Neural progenitor cell (in vitro differentiated cells): Measurements from ENCODE around the gene TNIK. TPM values are rescaled to one million over a fixed set of nuclear protein-coding genes. Genes with fewer than 3 reads are reported as not detected.

Source experiments
- DNase-seq: peaks from one replicate; pipeline ENCODE4 v3.0.0-alpha.2; 2016; ENCODE audit warnings: low spot score
- H2AFZ ChIP-seq: fragments of 200-600 bp; sonication (generic); replicated peaks from 2 replicates; pipeline ENCODE4 v1.6.1; 2016; ENCODE audit warnings: antibody characterized with exemption
- H3F3A ChIP-seq: fragments of 200-600 bp; sonication (generic); 2 replicates; pipeline ENCODE4 v1.6.1; 2016; ENCODE audit warnings: antibody characterized with exemption, low read depth
- H3K27ac ChIP-seq: fragments of 200-600 bp; sonication (generic); 2 replicates; pipeline ENCODE4 v1.5.1; 2016; ENCODE audit warnings: mild to moderate bottlenecking
- H3K27me3 ChIP-seq: fragments of 200-600 bp; sonication (generic); 2 replicates; pipeline ENCODE4 v1.6.1; 2016; ENCODE audit warnings: mild to moderate bottlenecking, moderate library complexity
- H3K36me3 ChIP-seq: fragments of 200-600 bp; sonication (generic); 2 replicates; pipeline ENCODE4 v1.5.1; 2016
- H3K4me1 ChIP-seq: fragments of 200-600 bp; sonication (generic); 2 replicates; pipeline ENCODE4 v1.6.1; 2016; ENCODE audit warnings: mixed run types
- H3K4me2 ChIP-seq: fragments of 200-600 bp; sonication (generic); 2 replicates; pipeline ENCODE4 v1.6.1; 2016
- H3K4me3 ChIP-seq: fragments of 200-600 bp; sonication (generic); 2 replicates; pipeline ENCODE4 v1.5.1; 2016
- H3K79me2 ChIP-seq: fragments of 200-600 bp; sonication (generic); 2 replicates; pipeline ENCODE4 v1.6.1; 2016; ENCODE audit warnings: low read depth
- H3K9ac ChIP-seq: fragments of 200-600 bp; sonication (generic); 2 replicates; pipeline ENCODE4 v1.6.1; 2016
- H3K9me3 ChIP-seq: fragments of 200-600 bp; sonication (generic); 2 replicates; pipeline ENCODE4 v1.5.1; 2016; ENCODE audit warnings: low read depth
- H4K20me1 ChIP-seq: fragments of 200-600 bp; sonication (generic); 2 replicates; pipeline ENCODE4 v1.6.1; 2016; ENCODE audit warnings: low read depth
- H3K27ac Mint-ChIP-seq: 3 replicates; pipeline ENCODE4 v1.8.0; 2021; ENCODE audit warnings: mixed read lengths
- H3K27me3 Mint-ChIP-seq: 2 replicates; pipeline ENCODE4 v1.8.0; 2022; ENCODE audit warnings: low read depth, mild to moderate bottlenecking, inconsistent platforms, moderate library complexity, mixed read lengths; ENCODE audit not compliant: insufficient read depth
- H3K36me3 Mint-ChIP-seq: 3 replicates; pipeline ENCODE4 v1.8.0; 2021; ENCODE audit warnings: mixed read lengths
- H3K4me1 Mint-ChIP-seq: 3 replicates; pipeline ENCODE4 v1.8.0; 2021; ENCODE audit warnings: mixed read lengths
- H3K4me3 Mint-ChIP-seq: 3 replicates; pipeline ENCODE4 v1.8.0; 2021; ENCODE audit warnings: mild to moderate bottlenecking, moderate library complexity, mixed read lengths
- H3K9me3 Mint-ChIP-seq: 3 replicates; pipeline ENCODE4 v1.8.0; 2020; ENCODE audit warnings: mixed read lengths
- CTCF ChIP-seq: fragments of 200-600 bp; sonication (generic); IDR thresholded peaks from 2 replicates; pipeline ENCODE4 v1.5.1; 2017; ENCODE audit warnings: antibody characterized with exemption, mild to moderate bottlenecking
- EZH2 ChIP-seq: fragments of 200-600 bp; sonication (generic); IDR thresholded peaks from 2 replicates; pipeline ENCODE4 v1.6.1; 2017; ENCODE audit warnings: antibody characterized with exemption, mild to moderate bottlenecking, moderate library complexity
- EZH2phosphoT487 ChIP-seq: fragments of 200-600 bp; sonication (generic); IDR thresholded peaks from 2 replicates; pipeline ENCODE4 v1.6.1; 2017; ENCODE audit warnings: antibody characterized with exemption
- total RNA-seq: library from RNA; depleted of rRNA; stranded (reverse); fragments of >200 nt; gene quantifications from 2 replicates; pipeline ENCODE4 v1.2.3, GENCODE V29; 2015; ENCODE audit warnings: low replicate concordance

Gene TNIK
- total RNA-seq, 1 donor from 2014 or later, result 3.0 TPM

- H3K4me3 Mint-ChIP-seq, result no peak overlapping the region
- H3K27me3 Mint-ChIP-seq, result no peaks in the 10 kb centered on the region
- H3K9ac ChIP-seq, result no peak overlapping the region
- no peak overlapping the region for H3K27ac Mint-ChIP-seq
- peaks cover 3% of the 10 kb centered on the region for H3K4me1 Mint-ChIP-seq
- H3K4me1 ChIP-seq, result peaks cover 10% of the 10 kb centered on the region
- H3K9me3 ChIP-seq, result no peaks in the 10 kb centered on the region
- H3K36me3 ChIP-seq, result no peaks in the 10 kb centered on the region
- DNase-seq, result no peak
- H3K36me3 Mint-ChIP-seq, result peaks cover 12% of the 10 kb centered on the region
- H3K27me3 ChIP-seq, result no peaks in the 10 kb centered on the region
- no peak overlapping the region for H3K27ac ChIP-seq
- H3K79me2 ChIP-seq, result no peaks in the 10 kb centered on the region
- H3K9me3 Mint-ChIP-seq, result no peaks in the 10 kb centered on the region
- H3K4me2 ChIP-seq, result no peak overlapping the region
- H3K4me3 ChIP-seq, result no peak overlapping the region
- no peaks in the 10 kb centered on the region for H4K20me1 ChIP-seq
- TF ChIP-seq CTCF, result no peak
- no peak for TF ChIP-seq EZH2
- TF ChIP-seq EZH2phosphoT487, result no peak
- no peak overlapping the region for H2AFZ ChIP-seq
- no peaks in the 10 kb centered on the region for H3F3A ChIP-seq
Measured at GRCh38 chr3:171181907-171182690, 278.1 kb downstream of the TNIK start.

GRCh38 chr3:171178714-171179113 lies 281.5 kb downstream of the TNIK start:
- Histone ChIP-seq H3K27ac (no peak overlapping the region), H3K4me1 (peaks cover 16% of the 10 kb centered on the region), H3K27me3 (no peaks in the 10 kb centered on the region), H3K9me3 (no peaks in the 10 kb centered on the region), H3K4me3 (no peak overlapping the region), H3K4me2 (no peak overlapping the region), H3K9ac (no peak overlapping the region), H3F3A (no peaks in the 10 kb centered on the region), H3K36me3 (no peaks in the 10 kb centered on the region), H4K20me1 (no peaks in the 10 kb centered on the region), H2AFZ (no peak overlapping the region), H3K79me2 (no peaks in the 10 kb centered on the region)
- Mint-ChIP-seq H3K36me3 (peaks cover 15% of the 10 kb centered on the region), H3K4me1 (peaks cover 12% of the 10 kb centered on the region), H3K27ac (no peak overlapping the region), H3K4me3 (no peak overlapping the region), H3K27me3 (no peaks in the 10 kb centered on the region), H3K9me3 (no peaks in the 10 kb centered on the region)
- DNase-seq, result no peak
- TF ChIP-seq CTCF (no peak), EZH2 (no peak), EZH2phosphoT487 (no peak)

GRCh38 chr3:171177553-171177952 lies 282.7 kb downstream of the TNIK start:
- no peaks in the 10 kb centered on the region for H3K27me3 Mint-ChIP-seq
- Histone ChIP-seq H3K79me2 (no peaks in the 10 kb centered on the region), H3K9me3 (no peaks in the 10 kb centered on the region), H3K27me3 (no peaks in the 10 kb centered on the region), H3K36me3 (no peaks in the 10 kb centered on the region), H3F3A (no peaks in the 10 kb centered on the region), H3K27ac (no peak overlapping the region), H4K20me1 (no peaks in the 10 kb centered on the region), H3K9ac (no peak overlapping the region), H2AFZ (no peak overlapping the region), H3K4me2 (no peak overlapping the region), H3K4me3 (no peak overlapping the region), H3K4me1 (peaks cover 21% of the 10 kb centered on the region)
- peaks cover 19% of the 10 kb centered on the region for H3K4me1 Mint-ChIP-seq
- no peak overlapping the region for H3K4me3 Mint-ChIP-seq
- H3K27ac Mint-ChIP-seq, result no peak overlapping the region
- DNase-seq, result no peak
- peaks cover 13% of the 10 kb centered on the region for H3K36me3 Mint-ChIP-seq
- H3K9me3 Mint-ChIP-seq, result no peaks in the 10 kb centered on the region
- TF ChIP-seq CTCF, result no peak
- no peak for TF ChIP-seq EZH2phosphoT487
- no peak for TF ChIP-seq EZH2
